HG02852 (cell line): ENCODE measurements around the gene AXDND1.
"Not testable (repeated sequence)": the region's sequence is repeated elsewhere in the genome, so short reads cannot be mapped to it uniquely, and the experiment has no call there.

Experiments
- ATAC-seq: cut with Tn5 transposase; IDR thresholded peaks from one replicate; pipeline ENCODE4 v1.9.1; 2021; ENCODE audit warnings: mild to moderate bottlenecking, moderate library complexity; ENCODE audit not compliant: unreplicated experiment

Gene AXDND1

DNA sequence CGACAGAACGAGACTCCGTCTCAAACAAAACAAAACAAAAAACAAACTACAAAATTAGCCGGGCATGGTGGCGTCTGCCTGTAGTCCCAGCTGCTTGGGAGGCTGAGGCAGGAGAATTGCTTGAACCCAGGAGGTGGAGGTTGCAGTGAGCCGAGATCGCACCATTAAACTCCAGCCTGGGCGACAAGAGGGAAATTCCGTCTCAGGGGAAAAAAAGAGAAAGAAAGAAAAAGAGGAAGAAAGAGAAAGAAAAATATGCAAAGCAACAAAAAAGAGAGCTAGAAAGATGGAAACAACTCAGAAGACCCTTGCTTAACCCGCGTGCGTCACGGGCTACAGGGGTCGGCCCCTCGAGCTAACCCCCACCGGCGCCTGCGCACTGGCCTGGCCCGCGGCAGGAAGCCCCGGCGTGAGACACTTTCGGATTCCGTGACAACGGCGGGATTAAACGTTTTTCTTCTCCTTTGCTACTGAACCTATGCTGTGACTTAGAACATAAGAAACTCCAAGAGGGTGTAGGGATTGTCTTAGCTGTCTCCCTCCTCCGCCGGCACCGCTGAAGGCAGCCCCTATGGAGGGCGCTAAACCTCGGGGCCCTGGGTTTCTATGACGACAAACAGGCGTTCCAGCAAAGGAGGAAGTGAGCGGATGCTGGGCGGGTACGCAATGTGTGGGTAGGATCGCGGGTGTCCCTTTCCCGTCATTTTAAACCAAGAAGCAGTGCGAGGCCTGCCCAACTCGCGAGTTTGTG is at the start of gene AXDND1:
Gene AXDND1, plus strand, starts transcription at position 630 of the 751 bp plus-strand sequence. CDS start 539 bp downstream, outside the sequence.
- ATAC-seq, result peak; percentile 97

GRCh38 chr1:179318491-179318890 is 47.3 kb upstream of the AXDND1 start:
- no peak for ATAC-seq

GRCh38 chr1:179321533-179322216 is 44.1 kb upstream of the AXDND1 start:
- ATAC-seq, result no peak

DNA sequence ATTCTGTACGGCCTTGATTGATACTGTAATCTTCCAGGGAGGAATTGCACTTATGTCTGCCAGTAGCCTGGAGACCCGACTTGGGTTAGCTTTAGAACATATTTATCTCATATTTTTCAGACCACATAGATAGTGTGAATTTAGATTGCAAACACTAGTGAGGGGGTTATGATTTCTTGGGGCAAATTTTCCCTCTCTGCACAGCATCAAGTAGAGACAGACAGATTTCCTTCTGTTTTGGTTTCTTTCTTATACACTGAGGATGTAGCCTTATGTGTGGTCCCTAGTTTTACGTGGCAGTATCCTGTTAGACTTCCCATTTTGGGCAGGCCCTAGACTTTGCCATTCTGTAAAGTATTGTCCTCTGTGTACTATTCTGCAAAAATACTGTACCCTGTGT is 43.2 kb upstream of the AXDND1 start:
- ATAC-seq, result no peak

DNA sequence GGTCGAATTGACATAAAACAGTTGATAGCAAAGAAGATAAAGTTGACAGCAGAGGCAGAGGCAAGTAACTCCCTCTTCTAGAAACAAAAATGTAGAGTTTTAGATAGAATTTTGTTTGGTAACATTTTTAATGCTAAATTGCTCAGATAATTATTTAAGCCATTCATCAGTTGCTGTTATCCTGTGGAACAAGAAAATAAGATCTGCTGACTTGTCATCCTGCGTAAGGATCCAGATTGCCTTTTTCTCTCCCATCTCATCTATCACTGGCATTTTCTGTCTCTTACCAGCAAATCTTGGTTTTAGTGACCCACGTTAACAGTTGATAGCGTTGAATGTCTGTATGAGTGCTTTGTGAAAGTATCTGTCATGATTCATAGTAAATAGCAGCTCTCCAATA is 42.3 kb upstream of the AXDND1 start:
- ATAC-seq, result no peak

DNA sequence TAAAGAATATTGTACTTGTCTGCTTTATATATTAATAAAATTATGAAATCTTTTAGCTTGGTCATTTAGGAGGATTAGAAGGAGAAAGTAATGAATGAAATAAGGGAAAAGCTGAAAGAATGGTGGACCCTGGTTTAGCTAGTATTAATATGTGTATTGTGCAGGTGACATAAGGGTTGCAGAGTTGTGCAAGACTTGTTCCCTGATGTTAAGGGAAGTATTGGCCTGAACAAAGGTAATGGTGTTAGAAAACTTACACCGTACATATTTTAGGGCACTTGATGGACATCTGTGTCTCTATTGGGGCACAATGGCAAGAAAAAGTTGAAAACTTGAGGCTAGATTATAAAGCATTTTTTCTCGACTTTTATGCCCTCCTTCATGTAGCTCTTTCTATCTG is 39.9 kb upstream of the AXDND1 start:
- ATAC-seq, result no peak

- ATAC-seq, result no peak
Measured at GRCh38 chr1:179326746-179327145, 39.0 kb upstream of the AXDND1 start.

DNA sequence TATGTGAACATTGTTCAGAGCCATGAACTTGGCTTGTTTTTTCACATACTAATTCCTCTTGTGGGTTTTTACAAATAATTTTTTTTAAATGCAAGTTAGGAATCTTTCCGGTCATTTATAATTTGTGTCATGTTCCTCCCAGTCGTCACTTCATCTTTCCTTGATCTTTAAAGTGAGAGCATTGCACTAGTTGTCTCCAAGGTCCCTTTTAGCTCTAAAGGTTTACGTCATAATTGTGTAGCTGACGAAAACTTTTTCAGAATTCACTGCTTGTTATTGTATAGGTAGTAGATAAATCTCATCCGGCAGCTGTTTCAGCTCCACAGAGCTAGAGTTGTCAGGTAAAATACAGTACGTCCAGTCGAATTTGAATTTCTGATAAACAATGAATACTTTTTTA is 38.6 kb upstream of the AXDND1 start:
- ATAC-seq, result no peak

DNA sequence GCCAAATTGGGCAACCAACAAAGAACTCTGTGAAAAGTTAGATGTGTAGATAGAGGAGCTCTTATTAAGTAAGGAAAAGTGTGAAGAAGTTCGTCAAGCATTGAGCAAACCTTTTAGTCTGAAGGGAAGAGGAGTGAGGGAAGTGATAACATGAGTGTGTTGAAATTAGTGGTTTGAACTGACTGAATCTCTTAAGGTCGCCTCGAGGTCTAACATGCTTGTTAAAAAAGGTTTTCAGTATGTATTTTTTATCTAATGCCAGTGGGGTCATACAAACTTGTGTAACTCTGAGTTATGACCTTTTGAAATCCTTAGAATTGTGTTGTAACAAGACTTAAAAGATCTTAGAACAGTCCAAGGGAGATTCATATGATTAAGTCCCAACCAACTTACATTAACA is 38.1 kb upstream of the AXDND1 start:
- no peak for ATAC-seq

DNA sequence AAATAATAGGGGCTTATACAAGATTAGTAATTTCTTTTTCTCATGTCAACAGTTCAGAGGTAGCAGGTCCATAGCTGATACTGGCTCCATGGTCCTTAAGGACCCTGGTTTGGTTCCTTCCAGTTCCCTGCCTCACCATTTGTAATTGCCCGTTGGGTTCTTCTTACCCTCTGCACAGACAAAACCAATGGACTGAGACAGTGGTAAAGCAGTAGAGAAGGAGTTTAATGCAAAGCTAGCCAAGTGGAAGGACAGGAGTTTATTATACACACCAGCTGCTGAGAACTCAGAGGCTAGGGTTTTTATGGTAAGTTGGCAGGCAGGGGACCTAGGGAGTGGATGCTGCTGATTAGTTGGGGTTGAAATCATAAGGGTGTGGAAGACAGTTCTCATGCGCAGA is 35.9 kb upstream of the AXDND1 start:
- ATAC-seq, result no peak

DNA sequence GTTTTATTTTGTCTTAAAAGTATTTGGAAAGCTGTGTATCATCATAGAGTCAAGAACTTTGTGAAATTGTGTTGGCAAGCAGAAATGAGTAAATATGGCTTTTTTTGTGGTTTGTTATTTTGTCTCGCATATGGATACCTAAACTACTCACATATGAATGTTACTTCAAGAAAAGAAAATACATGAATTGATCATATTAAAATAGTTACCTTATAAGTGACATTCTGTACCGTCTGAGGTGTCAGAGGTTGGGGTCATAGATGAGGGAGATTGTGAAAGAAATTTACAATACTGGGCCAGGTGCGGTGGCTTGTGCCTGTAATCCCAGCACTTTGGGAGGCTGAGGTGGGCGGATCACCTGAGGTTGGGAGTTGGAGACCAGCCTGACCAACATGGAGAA is 31.3 kb upstream of the AXDND1 start:
- no peak for ATAC-seq

DNA sequence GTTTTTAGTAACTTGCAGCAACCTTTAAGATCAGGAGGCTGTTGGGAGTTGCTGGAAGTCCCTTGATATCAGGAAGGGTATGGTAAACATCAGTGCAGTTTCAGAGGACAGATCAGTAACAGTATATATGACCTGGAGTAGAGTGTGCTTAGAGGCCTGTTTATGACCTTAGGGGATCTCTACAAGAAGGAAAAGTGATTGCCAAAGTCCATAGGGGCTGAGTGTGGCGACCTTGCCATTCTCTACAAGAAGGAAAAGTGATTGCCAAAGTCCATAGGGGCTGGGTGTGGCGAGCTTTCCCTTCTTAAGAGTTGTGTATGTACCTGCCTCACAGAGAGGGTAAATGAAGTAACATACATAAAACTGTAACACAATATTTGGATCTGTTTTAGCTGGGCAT is 28.5 kb upstream of the AXDND1 start:
- no peak for ATAC-seq

- ATAC-seq, result no peak
Measured at GRCh38 chr1:179337942-179338560, 27.7 kb upstream of the AXDND1 start.

DNA sequence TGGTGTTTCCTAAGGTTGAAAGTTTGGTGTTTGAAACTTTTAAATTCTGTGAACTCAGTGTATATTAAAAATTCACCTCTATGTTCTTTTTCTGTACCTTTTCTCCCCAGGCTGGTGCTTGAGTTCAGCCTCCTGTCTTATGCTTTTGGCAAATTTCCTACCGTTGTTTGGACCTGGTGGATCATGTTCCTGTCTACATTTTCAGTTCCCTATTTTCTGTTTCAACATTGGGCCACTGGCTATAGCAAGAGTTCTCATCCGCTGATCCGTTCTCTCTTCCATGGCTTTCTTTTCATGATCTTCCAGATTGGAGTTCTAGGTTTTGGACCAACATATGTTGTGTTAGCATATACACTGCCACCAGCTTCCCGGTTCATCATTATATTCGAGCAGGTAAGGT is 24.9 kb upstream of the AXDND1 start:
- no peak for ATAC-seq

GRCh38 chr1:179341943-179342547 is 23.7 kb upstream of the AXDND1 start:
- no peak for ATAC-seq

DNA sequence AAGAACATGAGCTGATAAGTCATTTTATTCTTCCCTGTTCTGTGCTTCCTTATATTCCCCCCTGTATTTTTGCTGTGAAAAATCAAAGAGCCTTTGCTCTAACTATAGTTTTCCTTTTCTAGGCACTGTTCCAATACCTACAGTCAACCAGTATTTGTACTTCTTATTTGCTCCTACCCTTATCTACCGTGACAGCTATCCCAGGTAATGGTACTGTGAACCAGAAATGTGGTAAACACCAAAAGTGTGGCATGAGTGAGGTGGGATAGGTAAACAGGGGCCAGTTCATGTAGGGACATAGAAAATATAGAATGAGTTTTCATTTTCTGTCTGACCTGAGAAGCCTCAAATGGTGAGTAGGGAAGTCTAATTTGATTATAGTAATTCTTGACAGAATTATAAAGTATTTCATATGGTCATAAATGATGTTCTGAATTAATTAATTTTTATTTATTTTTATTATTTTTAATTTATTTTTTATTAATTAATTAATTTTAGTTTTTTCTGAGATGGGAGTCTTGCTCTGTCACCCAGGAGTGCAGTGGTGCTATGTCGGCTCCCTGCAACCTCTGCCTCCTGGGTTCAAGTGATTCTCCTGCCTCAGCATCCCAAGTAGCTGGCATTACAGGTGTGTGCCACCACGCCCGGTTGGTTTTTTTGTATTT is 22.9 kb upstream of the AXDND1 start:
- no peak for ATAC-seq

GRCh38 chr1:179351281-179351680 is 14.5 kb upstream of the AXDND1 start:
- no peak for ATAC-seq

DNA sequence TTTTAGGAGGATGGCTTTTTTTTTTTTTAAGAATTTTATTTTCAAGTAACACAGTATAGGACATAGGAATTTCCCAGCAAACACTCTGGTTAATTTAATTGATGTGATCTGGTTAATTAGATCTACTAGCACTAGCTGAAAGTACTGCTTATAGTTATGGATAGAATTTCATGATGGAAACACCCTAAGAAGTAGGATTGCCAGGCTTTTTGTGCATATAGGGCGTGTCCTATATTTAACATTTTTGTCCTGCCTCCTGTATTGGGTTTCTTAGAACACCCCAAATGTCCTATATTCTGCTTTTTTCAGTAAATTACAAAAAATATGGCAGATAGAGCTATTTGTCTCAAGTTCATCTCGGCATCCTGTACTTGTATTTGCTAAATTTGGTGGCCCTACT is 13.5 kb upstream of the AXDND1 start:
- no peak for ATAC-seq

DNA sequence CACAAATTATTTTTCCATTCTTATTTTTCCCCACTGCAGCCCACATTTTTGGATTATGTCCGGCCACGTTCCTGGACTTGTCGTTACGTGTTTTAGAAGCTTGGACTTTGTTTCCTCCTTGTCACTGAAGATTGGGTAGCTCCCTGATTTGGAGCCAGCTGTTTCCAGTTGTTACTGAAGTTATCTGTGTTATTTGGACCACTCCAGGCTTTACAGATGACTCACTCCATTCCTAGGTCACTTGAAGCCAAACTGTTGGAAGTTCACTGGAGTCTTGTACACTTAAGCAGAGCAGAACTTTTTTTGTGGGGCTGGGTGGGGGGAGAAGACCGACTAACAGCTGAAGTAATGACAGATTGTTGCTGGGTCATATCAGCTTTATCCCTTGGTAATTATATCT is 12.2 kb upstream of the AXDND1 start:
- no peak for ATAC-seq

GRCh38 chr1:179361631-179362030 is 4.1 kb upstream of the AXDND1 start:
- not testable (repeated sequence) for ATAC-seq
